A549 (cell line): ENCODE results near the gene DSTYK.

ENCODE experiments used
- BHLHE40 ChIP-seq: IDR thresholded peaks from 2 replicates; pipeline ENCODE4 v1.6.1; 2012; ENCODE audit warnings: low read depth, low read length, inconsistent platforms
- CBX8 ChIP-seq: fragments of 200-600 bp; sonication (generic); IDR thresholded peaks from 2 replicates; pipeline ENCODE4 v1.6.1; 2016
- CHD4 ChIP-seq: fragments of 200-600 bp; sonication (generic); IDR thresholded peaks from 2 replicates; pipeline ENCODE4 v1.6.1; 2016; ENCODE audit warnings: antibody characterized with exemption, mild to moderate bottlenecking, borderline replicate concordance
- CTCF ChIP-seq: fragments of >200 bp; sonication (Bioruptor Twin); formaldehyde crosslinking; IDR thresholded peaks from 3 replicates; pipeline ENCODE4 v1.5.1; 2016
- EP300 ChIP-seq, 2 experiments: fragments of >200 bp; sonication (Bioruptor Twin); formaldehyde crosslinking; IDR thresholded peaks; 2 replicates in 1 of 2; 3 replicates in 1 of 2; pipeline ENCODE4 v1.6.1; 2016 to 2017
- GATA3 ChIP-seq: IDR thresholded peaks from 2 replicates; pipeline ENCODE4 v1.6.1; 2012; ENCODE audit warnings: borderline replicate concordance
- HDAC2 ChIP-seq: fragments of 200-600 bp; sonication (generic); IDR thresholded peaks from 2 replicates; pipeline ENCODE4 v1.6.1; 2016
- KDM5A ChIP-seq: fragments of 200-600 bp; sonication (generic); IDR thresholded peaks from 2 replicates; pipeline ENCODE4 v1.6.1; 2016; ENCODE audit warnings: antibody characterized with exemption, mild to moderate bottlenecking
- MYC ChIP-seq: IDR thresholded peaks from 2 replicates; pipeline ENCODE4 v1.6.1; 2012; ENCODE audit warnings: mild to moderate bottlenecking, inconsistent platforms, low read length, improper control_type of control experiment, borderline replicate concordance
- SREBF2 ChIP-seq: fragments of 450-650 bp; IDR thresholded peaks from 2 replicates; pipeline ENCODE4 v1.6.1; 2014; ENCODE audit warnings: mild to moderate bottlenecking, moderate library complexity
- TF ChIP-seq, protein P1 (sequence below): fragments of 450-650 bp; IDR thresholded peaks from 2 replicates; pipeline ENCODE4 v1.6.1; 2014; ENCODE audit warnings: antibody characterized with exemption

- TF ChIP-seq GATA3 (no peak), CTCF (no peak), MYC (no peak), HDAC2 (no peak), SREBF2 (no peak), EP300 (IDR thresholded peaks at IDR 0.05) (no peak), CBX8 (no peak), KDM5A (no peak), BHLHE40 (no peak), CHD4 (no peak)
- TF ChIP-seq, protein P1, sequence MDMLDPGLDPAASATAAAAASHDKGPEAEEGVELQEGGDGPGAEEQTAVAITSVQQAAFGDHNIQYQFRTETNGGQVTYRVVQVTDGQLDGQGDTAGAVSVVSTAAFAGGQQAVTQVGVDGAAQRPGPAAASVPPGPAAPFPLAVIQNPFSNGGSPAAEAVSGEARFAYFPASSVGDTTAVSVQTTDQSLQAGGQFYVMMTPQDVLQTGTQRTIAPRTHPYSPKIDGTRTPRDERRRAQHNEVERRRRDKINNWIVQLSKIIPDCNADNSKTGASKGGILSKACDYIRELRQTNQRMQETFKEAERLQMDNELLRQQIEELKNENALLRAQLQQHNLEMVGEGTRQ: no peak
These were observed 29.1 kb upstream of the DSTYK start for GRCh38 chr1:205240569-205240968.
